Ishikawa (cell line): ENCODE measurements around the gene TSEN34.

ENCODE experiments used
- EP300 ChIP-seq: IDR thresholded peaks from 2 replicates; pipeline ENCODE4 v1.6.1; 2012; ENCODE audit warnings: borderline replicate concordance
- MAX ChIP-seq: IDR thresholded peaks from 2 replicates; pipeline ENCODE4 v1.6.1; 2012
- RAD21 ChIP-seq: IDR thresholded peaks from 2 replicates; pipeline ENCODE4 v1.6.1; 2012; ENCODE audit warnings: low read depth
- YY1 ChIP-seq: IDR thresholded peaks from 2 replicates; pipeline ENCODE4 v1.6.1; 2012; ENCODE audit warnings: low read depth
- ZBTB7A ChIP-seq: IDR thresholded peaks from 2 replicates; pipeline ENCODE4 v1.6.1; 2012; ENCODE audit warnings: low read depth

DNA sequence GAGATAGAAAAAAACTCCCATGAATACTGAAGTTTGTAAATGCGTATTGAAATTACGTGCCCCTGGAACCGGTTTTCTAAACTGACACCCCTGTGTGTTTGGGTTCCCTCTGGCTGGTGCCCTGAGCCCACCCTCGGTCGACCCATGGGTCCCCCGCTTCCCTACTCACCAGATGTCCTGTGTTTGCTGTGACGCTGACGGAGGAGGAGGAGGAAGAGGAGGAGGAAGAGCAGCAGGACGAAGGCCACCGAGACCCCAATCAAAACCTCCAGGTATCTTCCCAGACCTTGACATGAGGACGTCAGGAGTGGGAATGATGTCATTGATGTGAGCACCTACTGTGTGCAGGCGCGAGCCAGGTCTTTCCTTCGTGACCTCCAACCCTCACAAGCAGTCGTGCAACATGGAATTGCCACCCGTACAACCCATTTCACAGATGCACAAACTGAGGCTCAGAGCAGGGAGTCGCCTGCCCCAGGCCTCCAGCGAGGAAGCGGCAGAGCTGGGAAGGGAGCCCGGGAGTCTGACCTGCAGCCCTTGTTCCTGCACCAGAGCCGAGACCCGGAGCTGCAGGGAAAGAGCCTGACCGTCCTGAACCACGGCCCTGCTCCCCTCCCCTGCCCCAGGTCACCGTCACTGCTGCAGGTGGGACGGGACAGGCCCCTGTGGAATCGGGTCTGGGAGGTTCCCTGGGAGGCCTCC is 28.0 kb downstream of the TSEN34 start:
- TF ChIP-seq MAX (no peak), ZBTB7A (no peak), EP300 (no peak), RAD21 (no peak), YY1 (no peak)
